ENCODE results near the gene KCND2.
"Not testable (repeated sequence)": the region's sequence is repeated elsewhere in the genome, so short reads cannot be mapped to it uniquely, and the experiment has no call there.

Gene KCND2

DNA sequence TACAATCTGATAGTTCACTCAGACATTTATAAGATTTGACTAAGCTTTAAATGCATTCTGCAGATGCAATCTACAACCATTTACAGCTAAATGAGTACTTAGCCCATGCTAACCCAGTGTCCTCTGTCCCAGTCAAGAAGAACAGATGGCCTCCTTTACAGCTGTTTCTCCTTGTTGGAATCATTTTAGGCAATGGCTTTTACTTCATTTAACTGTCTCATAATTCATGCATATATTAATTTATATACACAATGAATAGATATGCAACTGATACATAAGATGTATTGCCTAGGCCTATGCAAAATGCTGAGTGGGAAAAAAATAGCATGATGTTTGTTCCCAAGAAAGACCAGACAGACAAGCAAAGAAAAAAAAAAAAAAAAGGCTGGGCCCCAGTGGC is 502.8 kb downstream of the KCND2 start:
- no peak for DNase-seq

DNA sequence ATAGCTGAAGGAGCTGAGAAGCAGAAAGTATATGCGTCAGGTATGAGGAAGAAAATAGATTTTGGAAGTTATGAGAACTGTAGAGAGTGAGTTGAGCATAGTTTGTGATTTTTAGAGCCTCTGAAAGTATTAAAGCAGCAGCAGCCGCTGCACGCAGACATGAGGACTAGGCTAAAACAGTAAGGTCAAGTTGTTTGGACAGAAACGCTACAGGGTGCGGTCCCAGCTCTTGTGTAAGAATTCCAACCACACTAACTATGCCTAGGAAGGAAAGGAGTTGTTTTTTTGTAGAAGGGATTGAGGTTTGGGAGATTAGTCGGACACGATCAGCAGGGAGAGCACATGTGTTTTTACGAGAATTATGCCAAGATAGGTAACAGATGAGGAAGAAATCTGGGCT is 506.1 kb downstream of the KCND2 start:
- DNase-seq = not testable (repeated sequence)

DNA sequence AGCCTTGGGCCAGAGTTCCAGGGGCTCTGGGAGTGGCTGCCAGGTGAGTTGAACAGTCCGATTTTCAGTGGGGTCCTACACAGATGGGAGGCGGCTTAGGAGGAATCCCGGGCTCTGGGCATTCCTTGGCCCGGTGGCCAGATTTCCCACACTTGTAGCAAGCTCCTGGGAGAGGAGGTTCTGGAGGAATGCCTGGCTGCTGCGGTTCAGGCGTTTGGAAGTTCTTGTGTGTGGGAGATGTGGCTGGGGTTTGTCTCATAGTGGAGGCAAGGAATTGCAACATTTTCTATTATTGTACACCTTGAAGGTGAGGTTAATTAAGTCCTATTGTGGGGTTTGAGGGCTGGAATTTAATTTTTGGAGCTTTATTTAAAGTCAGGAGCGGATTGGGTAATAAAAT is 507.5 kb downstream of the KCND2 start:
- DNase-seq = not testable (repeated sequence)

DNA sequence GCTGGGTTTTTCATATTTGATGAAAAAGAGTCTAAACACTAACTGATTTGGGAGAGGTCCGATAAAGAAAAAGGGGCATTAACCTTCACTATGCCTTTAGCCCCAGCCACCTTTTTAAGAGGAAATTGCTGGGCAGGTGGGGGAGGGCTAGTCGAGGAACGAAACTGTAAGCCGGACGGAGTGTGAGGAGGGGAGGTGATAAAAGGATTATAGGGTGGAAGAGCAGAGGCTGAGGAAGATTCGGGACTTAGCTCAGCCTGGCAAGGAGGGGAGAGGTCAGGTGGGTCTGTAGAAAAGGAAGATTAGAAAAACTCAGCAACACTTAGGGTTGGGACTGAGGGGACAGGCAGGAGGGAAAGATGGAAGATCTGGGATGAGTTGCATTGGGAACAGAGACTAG is 508.0 kb downstream of the KCND2 start:
- DNase-seq = no peak

DNA sequence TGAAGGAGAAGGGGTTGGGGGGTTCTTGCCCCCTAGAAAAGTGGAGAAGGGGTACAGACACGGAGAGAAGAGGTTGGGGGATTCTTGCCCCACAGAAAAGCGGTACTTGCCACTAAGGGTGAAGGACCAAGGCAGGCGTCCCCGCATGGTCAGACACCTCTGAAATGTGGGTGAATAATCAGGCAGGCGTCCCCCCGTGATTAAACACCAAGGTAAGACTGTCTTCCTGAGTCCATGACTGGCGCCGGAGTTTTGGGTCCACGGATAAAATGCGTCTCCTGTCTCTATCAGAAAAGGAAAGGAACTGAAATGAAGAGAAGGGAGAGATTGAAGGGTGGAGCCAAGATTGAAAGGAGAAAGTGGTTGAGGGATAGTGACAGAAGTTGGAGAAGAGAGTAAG is 508.9 kb downstream of the KCND2 start:
- DNase-seq = not testable (repeated sequence)

DNA sequence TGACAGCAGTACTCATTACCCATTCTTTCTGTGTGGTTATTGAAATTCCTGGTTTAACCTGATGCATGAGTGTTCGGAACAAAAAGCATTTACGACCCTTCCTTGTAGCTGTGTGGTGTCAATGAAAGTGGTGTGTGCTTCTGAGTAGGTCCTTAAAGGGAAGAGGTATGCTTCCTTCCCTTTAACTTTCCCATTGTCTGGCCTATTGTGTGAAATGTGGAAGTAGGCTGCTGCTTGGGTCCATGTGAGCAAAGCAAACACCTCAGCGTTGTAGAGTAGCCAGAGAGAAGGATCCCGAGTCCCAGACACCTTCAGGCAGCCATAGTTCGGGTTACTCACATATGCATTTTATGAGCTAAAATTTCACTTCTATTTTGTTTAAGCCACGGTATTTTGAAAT is 510.3 kb downstream of the KCND2 start:
- DNase-seq = no peak

DNA sequence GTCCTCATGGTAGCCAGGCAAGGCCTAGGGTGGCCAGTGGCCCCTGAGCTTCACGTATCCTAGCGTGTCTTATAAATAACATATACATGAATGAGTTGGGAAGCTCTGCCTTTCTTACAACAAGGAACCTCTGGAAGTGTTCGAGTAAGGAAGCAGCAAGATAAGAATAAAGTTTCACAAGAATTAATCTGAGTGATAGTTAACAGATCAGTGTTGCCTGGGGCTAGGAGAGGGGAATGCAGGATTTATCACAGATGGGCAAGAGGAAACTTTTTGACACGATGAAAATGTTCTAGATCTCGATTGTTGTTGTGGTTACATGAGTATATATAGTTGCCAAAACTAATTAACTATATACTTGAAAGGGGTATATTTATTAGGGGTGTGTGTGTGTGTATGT is 510.7 kb downstream of the KCND2 start:
- DNase-seq = no peak

DNA sequence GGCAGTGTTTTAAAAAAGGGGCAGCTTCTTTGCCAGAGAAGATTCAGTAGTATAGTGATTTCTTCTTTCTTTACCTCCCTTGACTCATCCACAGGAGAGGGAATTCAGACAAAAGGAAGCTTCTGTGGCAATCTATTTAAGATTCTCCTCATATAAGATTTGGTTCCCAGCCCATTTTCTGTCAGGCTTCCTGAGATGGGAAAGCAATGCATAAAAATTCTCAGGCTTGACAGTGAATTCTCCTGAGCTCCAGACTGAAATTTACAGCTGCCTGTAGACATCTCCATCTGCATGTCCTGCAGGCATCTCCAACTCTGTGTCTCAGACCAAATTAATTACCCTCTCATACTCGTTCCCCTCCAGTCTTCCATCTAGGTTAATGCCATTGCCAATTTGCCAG is 512.1 kb downstream of the KCND2 start:
- DNase-seq = no peak

DNA sequence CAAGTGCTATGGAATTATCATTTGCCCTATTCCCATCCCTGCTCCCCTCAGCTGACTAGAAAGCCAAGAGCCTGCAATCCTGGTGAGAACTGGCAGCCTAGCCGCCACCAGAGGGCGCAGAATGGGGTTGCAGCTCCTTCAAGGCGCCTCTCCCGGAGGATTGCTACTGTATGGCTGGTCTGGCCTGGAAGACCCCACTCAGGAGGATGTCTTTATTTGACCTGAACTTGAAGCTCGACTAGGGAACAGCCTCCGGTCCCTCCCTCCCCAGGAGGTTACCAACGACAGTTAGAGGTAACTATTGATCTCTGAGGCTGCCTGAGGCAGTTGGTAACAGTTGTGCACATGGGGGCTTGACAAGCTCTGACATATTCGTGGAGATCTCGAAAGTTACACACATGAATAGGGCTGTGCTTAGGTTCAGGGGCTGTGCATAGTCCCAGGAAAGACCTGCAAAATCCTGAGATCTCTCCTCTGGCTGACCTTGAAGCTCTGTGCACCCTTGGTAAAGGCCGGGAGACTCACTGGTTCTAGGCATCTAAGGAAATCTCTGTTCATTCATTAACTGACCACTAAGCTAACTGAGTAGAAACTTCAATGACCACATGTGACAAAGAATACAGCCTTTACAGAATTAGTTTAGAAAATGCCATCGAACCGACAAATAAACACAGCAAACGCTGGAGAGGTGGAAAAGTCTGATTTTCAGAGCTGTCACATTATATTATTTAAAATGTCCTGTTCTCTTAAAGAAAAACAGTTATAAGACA is 519.3 kb downstream of the KCND2 start:
- no peak for DNase-seq

DNA sequence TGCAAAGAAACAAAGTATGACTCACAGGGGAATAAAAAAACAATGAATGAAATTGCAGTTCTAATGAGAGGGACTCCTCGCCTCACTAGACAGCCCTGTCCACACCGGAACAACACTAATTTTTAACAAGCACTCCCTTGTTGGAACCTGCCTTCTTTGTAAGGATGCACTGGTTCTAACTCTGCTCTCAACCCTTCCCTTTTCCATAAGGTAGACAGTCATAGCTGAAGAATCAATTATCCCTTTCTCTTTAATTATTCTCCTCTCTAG is 519.8 kb downstream of the KCND2 start:
- no peak for DNase-seq

DNA sequence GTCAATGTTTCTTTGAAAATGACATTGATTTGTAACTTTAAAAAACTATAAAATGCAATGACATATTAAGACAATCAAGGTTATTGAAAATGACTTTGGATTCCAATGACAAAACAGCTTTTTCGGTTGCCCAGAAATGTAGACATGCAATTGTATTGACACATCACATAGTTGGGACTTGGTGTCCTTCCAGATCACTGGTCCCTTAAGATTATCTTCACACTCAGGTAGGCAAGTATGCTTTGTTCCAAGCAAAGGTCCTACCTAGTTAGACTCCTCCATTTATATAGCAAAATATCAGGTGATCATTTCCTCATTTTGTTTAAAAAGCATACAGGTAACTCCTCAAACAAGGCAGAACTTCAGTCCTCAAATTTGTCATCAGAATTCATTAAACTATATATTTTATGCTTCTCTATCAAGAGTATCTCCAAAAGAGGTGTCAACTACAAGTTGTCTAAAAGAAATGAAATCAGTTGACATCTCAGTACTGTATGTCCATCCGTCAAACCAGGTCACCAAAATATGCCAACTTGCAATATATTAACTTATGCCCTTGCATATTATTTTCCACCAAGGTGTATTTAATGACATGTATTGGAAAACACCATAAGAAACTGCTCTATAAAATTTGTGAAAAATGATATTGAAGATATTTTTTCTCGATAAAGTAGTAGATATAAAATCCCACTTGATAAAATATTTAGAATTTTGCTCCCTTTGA is 520.4 kb downstream of the KCND2 start:
- DNase-seq = no peak

DNA sequence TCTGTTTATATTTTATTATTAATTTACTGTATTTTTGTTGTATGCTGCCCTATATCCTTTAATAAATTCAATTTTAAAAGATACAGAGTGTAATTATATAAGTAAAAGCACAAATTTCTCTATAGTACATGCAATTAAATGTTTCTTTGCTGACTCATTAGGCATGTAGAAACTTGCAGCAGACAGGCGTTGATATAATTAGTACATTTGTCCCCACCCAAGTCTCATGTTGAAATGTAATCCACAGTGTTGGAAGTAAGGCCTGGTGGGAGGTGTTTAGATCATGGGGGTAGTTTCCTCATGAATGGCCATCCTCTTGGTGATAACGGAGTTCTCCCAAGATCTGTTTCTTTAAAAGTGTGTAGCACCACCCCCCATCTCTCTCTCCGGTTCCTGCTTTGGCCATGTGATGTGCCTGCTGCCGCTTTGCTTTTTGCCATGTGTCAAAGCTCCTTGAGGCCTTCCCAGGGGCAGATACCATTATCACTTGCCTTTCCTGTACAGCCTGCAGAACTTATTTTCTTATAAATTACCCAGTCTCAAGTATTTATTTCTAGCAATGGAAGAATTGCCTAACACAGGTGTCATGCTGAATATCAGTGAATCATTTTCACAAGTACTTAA is 521.2 kb downstream of the KCND2 start:
- DNase-seq = no peak

DNA sequence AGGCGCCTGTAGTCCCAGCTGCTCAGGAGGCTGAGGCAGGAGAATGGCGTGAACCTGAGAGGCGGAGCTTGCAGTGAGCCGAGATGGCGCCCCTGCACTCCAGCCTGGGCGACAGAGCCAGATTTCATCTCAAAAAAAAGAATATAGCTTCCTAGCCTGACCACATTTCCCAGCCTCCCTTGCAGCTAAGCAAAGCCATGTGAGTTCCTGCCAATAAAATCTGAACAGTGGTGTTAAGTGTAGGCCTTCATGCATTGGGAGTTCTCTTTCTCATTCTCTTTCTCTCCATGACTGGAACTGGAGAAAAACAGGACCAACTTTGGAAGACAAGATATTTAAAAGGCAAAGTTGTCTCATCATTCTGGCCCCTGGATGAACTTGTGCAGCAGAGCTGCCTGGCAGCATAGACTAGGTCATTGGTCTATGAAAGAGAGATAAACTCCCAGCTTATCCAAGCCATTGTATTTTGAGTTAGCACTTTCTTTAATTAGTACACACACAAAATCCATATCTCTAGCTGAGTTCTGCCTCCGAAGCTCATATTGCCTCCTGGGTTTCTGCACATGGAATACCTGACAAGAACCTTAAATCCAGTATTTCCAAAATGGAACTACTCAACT is 524.2 kb downstream of the KCND2 start:
- no peak for DNase-seq

DNA sequence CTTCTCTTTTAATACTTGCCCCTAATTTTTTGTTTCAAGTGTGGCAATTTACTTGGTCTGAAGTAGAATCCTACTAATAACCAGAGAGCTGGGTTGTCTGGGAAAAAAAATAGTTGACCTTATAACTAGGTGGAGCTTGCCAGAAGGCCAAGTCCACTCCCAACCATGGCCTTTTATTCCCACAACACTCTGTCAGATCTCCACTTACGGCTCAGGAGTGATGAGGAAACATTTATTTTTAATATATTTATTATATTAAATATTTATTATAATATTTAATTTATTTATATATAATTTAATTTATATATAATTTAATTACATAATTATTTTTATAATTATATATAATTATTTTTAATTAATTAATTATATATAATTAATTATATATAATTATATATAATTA is 526.2 kb downstream of the KCND2 start:
- no peak for DNase-seq

All from GOT3 (cell line).